ENCODE results near the gene NFIC. TPM values are rescaled to one million over a fixed set of nuclear protein-coding genes. Genes with fewer than 3 reads are reported as not detected.

NFIC gene
- total RNA-seq, 4 donors from 2014 or later = 165 to 297 (median 211) TPM

DNA sequence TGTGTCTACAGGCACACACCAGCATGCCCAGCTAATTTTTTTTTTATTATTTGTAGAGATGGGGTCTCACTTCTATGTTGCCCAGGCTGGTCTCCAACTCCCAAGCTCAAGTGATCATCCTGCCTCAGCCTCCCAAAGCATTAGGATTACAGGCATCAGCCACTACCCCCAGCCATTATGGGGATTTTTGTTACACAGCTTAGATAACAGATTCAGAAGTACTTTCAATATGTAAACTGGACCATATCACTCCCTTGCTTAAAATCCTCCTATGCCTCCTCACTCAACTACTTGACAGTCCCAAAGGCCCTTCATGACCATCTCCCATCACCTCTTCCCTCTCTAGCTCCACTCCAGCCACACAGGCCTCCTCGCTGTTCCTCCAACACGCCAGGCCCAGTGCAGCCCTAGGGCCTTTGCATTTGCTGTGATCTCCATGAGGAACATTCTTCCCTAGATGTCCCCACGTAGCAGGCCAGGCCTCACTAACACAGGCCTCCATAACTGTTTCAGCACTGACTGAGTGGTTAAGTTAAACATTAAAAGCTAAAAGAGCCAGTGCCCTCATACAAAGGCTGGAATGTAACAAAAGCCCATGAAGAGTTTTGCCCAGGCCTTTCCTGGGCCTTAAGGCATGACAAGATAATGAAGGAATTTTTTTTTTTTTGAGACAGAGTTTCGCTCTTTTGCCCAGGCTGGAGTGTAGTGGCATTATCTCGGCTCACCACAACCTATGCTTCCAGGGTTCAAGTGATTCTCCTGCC lies 131.6 kb downstream of the NFIC start:
- H3K9me3 ChIP-seq = no peaks in the 10 kb centered on the region
- intact Hi-C loops (cut with DNase I) = no loop called here
- no peak overlapping the region for H3K4me3 ChIP-seq
- 97% methylated on average over 5 of the region's 5 CpGs for WGBS
- H3K4me1 ChIP-seq = peaks cover 10 to 26% (median 17%) of the 10 kb centered on the region in 4 donors
- H3K36me3 ChIP-seq = peaks cover 24 to 46% (median 41%) of the 10 kb centered on the region in 4 donors
- no peak for DNase-seq (ENCODE audit: extremely low spot score)
- TF ChIP-seq CTCF (IDR thresholded peaks at IDR 0.05) (no peak), EP300 (IDR thresholded peaks at IDR 0.05) (no peak), POLR2A (IDR thresholded peaks at IDR 0.05; ENCODE audit: low read depth) (no peak), POLR2AphosphoS5 (IDR thresholded peaks at IDR 0.05) (no peak)
- H3K27me3 ChIP-seq = no peaks in the 10 kb centered on the region
- H3K27ac ChIP-seq (replicated peaks in 1 of 4) = no peak overlapping the region

GRCh38 chr19:3499738-3500428 lies 133.5 kb downstream of the NFIC start:
- peaks cover 10 to 26% (median 17%) of the 10 kb centered on the region in 4 donors for H3K4me1 ChIP-seq
- peak overlapping the region; percentile 85 to 90 (median 86) for H3K27ac ChIP-seq (replicated peaks in 1 of 4)
- intact Hi-C loops (cut with DNase I) = no loop called here
- H3K27me3 ChIP-seq = no peaks in the 10 kb centered on the region
- DNase-seq (ENCODE audit: extremely low spot score) = no peak
- peak overlapping the region; percentile 81 to 91 (median 82) for H3K4me3 ChIP-seq
- TF ChIP-seq POLR2A (IDR thresholded peaks at IDR 0.05; ENCODE audit: low read depth) (no peak), CTCF (IDR thresholded peaks at IDR 0.05) (no peak), EP300 (IDR thresholded peaks at IDR 0.05) (no peak), POLR2AphosphoS5 (IDR thresholded peaks at IDR 0.05) (no peak)
- no peaks in the 10 kb centered on the region for H3K9me3 ChIP-seq
- WGBS = 30% methylated on average over 15 of the region's 18 CpGs
- H3K36me3 ChIP-seq = peaks cover 12 to 26% (median 22%) of the 10 kb centered on the region in 4 donors

DNA sequence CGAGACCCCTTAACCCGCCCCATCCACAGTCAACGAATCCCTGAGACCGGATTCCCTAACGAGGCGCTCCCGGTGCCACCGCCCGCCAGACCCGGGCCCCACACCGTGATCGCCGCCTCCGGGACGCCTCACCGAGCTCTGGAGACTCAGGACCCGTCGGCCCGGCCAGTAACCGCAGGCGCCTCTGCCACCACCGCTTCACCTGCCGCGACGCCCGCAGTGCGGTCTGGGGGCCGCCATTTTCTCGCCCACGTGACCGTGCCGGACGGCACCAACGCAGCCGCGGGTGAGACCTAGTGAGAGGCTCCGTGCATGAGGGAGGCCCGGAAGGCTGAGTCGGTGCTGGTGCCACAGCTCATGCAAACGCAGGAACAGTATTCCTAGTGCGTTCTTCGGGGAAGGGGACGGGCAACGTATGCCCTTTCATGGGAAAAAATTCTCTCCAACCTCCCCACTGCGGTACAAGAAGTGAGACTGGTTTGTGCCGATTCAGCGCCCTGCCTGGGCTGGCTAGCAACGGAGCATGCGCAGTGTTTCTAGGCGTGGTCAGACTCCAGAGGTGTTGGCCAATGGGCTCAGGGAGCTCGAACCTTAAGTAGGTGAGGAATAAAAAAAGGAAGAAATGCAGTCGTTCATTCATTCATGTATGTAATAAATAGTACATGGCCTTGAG lies 134.2 kb downstream of the NFIC start, which contains the start of gene DOHH:
Gene DOHH, minus strand, starts transcription at position 246 of the 673 bp plus-strand sequence. CDS start 3,860 bp downstream, outside the sequence.
- Histone ChIP-seq H3K4me3 (peak within 1 kb of the TSS; percentile 81 to 91 (median 82)), H3K27me3 (no peaks in the 10 kb centered on the region), H3K4me1 (peaks cover 14 to 31% (median 22%) of the 10 kb centered on the region in 4 donors), H3K36me3 (peaks cover 11 to 20% (median 16%) of the 10 kb centered on the region in 4 donors), H3K27ac (replicated peaks in 1 of 4) (peak within 1 kb of the TSS; percentile 85 to 90 (median 86)), H3K9me3 (no peaks in the 10 kb centered on the region)
- 0% methylated on average over 37 of the region's 52 CpGs for WGBS
- intact Hi-C loops (cut with DNase I) = no loop called here
- TF ChIP-seq EP300 (IDR thresholded peaks at IDR 0.05) (no peak), POLR2A (IDR thresholded peaks at IDR 0.05; ENCODE audit: low read depth) (no peak), POLR2AphosphoS5 (IDR thresholded peaks at IDR 0.05) (peak; percentile 75 to 80)
- DNase-seq (ENCODE audit: extremely low spot score) = peak; percentile 98

- 95% methylated on average over 3 of the region's 3 CpGs for WGBS
- intact Hi-C loops (cut with DNase I) = no loop called here
- Histone ChIP-seq H3K4me1 (peaks cover 15 to 36% (median 24%) of the 10 kb centered on the region in 4 donors), H3K27ac (replicated peaks in 1 of 4) (no peak overlapping the region), H3K27me3 (no peaks in the 10 kb centered on the region), H3K4me3 (no peak overlapping the region), H3K9me3 (no peaks in the 10 kb centered on the region), H3K36me3 (peaks cover 0 to 7% (median 4%) of the 10 kb centered on the region in 4 donors)
- DNase-seq (ENCODE audit: extremely low spot score) = no peak
- TF ChIP-seq POLR2AphosphoS5 (IDR thresholded peaks at IDR 0.05) (no peak), EP300 (IDR thresholded peaks at IDR 0.05) (no peak), POLR2A (IDR thresholded peaks at IDR 0.05; ENCODE audit: low read depth) (no peak), CTCF (IDR thresholded peaks at IDR 0.05) (no peak)
These were observed 135.4 kb downstream of the NFIC start for GRCh38 chr19:3501780-3502179.
